KBM-7 (cell line): ENCODE measurements around the gene MTAP.
A peak's percentile ranks its signal among the peaks of the same experiment; 100 is the strongest.

Source experiments
- DNase-seq: peaks from one replicate; pipeline ENCODE4 v3.0.0-alpha.2; 2015
- in situ Hi-C: fragments of 300-500 bp; cut with MboI; formaldehyde crosslinking; loops from 2 replicates; pipeline ENCODE4 v1.14.3; 2020; ENCODE audit warnings: low sequenced_read_pairs, low pct_unique_long_range_greater_than_20kb, mixed read lengths

Gene MTAP

DNA sequence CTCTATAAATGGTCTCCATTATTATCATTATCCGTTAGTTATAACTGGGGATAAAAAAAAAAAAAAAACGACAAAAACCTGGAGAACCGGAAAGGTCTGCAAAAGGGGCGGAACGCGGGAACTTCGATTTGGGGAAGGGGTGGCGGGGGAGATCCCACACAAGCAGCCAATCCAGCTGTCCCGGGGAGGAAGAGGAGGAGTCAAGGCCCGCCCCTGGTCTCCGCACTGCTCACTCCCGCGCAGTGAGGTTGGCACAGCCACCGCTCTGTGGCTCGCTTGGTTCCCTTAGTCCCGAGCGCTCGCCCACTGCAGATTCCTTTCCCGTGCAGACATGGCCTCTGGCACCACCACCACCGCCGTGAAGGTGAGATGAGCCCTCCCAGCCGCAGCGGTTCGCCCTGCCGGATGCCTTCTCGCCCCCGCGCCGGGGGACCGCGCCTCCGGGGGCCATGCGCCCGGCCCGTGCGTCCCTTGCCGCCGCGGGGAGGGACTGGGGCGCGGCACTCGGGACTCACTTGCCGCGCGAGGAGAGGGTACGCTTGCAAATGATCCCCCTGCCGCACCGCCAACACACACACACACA is at the start of gene MTAP:
Gene MTAP, plus strand, starts transcription at position 219 of the 583 bp plus-strand sequence. Its CDS starts 113 bp downstream, at position 332.
- DNase-seq: peak; percentile 92
- in situ Hi-C loops: loop anchor here (25.0 kb wide), 2 partner anchors 210 to 660 kb away; partner anchors contain the start of gene CDKN2B

DNA sequence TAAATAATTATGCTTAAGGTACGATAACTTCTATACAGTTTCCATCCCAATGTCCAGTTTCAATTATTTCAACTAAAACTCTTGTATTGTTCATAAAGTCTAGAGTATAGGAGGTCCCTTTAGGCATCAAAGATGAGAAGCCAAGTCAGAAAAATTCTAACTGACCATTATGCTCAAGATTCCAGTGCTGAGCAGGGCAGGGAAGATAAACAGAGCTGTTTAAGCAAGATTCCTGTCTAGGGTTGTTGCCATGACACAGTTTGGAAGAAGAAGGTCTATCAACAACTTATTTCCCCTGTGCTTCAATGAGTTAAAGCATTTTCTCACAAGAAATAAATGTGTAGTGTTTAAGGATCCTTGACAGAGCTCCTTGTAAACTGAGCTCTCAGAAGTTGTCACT is 48.9 kb upstream of the MTAP start:
- in situ Hi-C loops: no loop called here
- no peak for DNase-seq

DNA sequence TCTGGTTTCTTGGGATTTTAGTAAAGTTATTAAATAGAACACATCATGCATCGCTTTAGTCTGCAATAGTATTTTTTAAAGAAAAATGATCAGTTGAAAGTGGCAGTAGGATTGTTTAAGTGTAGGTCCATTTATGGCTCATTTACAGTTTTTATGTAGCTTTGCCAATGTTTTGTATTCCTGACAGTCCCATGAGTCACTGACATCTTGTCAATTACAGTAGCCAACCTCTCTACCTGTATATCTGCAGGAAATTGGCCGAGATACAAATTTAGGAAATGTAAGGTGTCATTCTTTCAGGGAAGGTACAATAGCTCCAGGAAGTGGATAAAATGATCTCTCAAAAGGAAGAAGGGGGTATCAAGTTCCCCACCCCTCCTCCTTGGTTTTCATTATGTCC is 47.7 kb upstream of the MTAP start:
- no peak for DNase-seq
- in situ Hi-C loops: no loop called here

DNA sequence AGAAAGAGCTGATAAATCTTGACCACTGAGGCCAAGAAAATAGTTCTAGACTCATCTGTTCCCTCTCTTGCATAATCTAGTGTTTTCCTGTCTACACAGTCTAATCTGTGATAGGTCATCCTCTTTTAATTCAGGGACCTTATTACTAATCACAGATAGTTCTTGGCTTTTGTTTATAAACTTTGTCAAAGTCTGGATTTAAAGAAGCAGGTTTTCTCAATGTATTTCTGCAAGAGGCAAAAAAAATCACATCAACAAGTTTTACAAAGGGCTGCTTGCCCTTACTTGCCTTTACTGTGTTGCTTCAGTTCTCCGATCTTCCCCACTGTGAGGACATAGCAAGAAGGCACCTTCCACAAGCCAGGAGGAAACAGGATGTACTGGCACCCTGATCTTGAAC is 43.9 kb upstream of the MTAP start:
- no peak for DNase-seq
- in situ Hi-C loops: no loop called here

DNA sequence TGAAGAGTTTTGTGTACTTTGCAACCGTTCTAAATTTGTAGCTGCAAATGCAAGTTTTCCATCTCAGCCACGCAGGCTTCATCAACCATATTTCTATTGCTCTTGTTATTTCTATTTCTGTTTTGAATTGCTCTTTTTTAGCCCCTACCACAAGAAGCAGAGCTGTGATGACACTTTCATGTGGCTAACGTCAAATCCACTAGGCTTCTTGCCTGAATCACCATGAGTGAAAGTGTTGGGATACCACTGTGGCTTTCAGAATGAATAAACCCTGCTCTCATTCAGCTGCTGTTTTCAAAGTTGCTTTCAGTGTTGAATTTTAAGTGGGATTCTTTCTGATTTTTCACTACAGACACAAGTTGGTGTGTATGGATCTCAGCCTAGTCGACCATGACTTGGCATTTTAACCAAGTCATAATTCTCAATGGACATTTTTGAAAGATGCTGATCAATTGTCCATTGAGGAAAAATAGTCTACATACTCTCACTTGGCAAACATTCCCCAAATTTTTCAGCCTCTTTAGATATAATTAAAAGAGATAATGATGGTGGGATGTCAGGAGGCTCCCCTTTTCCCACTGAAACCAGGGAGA is 41.0 kb upstream of the MTAP start:
- DNase-seq: no peak
- in situ Hi-C loops: no loop called here

DNA sequence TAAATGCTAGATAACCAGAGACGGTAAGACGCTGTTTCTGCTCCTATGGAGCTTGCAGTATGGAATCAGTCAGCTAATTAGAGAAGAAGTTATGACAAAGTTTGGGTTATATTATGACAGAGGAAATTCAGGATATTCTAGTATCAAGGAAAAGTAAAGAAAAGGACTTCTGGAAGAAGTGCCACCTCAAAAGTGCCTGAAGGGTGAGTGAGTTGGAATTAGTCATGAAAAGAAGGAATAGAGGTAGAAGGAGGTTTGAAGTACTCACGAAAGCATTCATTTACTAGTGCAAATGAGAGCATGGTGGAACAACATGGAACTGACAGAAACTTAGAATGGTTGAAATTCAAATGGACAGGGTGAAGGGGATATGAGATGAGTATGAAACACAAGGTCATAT is 40.4 kb upstream of the MTAP start:
- in situ Hi-C loops: no loop called here
- DNase-seq: no peak

DNA sequence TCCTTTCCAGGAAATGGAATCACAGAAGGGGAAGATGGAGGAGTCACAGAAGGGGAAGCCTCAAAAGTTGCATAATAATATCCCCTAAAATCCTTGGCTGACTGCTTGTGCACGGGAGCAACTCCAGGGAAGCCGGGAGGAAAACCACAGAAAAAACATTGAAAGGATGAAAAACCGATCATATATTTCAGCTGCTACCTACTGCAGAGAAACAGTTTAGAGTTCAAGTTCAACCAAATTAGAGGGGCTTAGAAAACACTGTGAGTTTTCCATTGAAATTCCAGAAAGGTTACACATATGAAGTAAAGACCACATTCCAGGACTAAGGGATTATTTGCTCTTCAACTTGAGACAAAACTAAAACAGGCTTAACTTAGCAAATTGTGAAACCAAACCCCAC is 37.6 kb upstream of the MTAP start:
- in situ Hi-C loops: no loop called here
- DNase-seq: no peak

DNA sequence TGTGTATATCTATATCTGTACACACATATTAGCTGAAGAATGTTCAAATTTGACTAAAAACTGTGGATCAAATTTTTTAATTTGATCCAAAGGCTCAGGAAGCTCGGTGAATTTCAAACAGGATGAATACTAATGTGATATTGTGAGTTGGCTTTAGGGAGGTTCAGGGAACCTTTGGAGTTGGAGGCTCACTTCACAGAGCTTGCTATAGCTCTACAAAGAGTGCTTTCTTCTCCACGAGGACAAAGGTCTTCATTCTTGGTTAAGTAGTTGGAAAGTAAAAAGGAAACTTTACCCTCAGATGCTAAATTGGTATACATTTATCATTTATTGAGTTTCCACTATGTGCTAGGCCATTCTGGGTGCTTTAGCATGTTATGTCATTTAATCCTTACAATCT is 36.3 kb upstream of the MTAP start:
- DNase-seq: no peak
- in situ Hi-C loops: no loop called here

DNA sequence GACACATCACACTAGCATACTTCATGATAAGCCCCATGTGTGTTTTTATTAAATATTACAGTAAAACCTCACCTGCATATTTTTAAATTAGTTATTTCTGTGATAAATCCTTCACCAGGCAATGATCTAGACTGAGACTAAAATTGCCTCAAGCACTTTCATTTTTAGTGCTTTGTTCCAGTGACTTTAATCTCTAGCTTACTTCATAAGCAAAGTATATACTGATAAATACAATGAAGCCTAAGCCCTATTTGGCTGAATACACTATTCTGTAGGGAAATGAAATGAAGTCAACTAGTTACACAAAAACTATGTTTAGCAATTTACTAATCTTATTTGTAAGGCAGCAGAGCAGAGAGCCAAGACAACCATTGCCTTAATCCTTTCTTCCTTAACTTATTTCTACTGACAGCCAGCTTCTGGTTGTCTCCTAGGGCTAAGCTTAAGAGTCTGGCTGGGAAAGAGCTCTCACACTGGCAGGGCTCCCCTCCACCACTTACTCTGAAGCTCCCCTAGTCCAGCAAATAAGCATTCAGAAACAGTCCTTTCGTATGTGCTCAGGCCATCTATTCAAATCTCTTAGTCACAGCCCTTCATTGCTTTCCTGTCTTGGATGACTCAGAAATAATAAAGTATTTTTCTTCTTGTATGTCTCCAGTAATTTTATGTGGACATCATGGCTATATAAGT is 31.4 kb upstream of the MTAP start:
- in situ Hi-C loops: no loop called here
- DNase-seq: no peak

DNA sequence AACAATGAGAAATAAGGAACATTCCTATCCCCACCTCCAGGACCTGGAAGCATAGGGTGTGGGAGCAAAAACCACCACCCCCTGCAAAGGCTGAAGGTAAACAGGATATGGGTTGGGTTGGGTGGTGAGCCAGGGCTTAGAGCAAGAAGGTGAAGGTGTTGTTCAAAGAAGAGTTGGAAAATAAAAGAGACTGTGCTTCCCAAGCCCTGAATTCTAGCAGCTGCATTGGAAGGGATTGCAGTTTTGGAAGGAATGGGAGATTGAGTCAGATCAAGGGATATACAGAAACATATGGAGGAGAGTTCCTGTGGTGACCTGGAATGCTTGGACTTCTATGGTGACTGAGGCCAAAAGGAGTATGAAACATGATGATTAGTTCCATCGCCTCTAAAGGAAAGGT is 24.7 kb upstream of the MTAP start:
- in situ Hi-C loops: loop anchor here (25.0 kb wide), 1 partner anchor 465 kb away; the partner anchor contains the start of gene IFNA5
- DNase-seq: no peak

DNA sequence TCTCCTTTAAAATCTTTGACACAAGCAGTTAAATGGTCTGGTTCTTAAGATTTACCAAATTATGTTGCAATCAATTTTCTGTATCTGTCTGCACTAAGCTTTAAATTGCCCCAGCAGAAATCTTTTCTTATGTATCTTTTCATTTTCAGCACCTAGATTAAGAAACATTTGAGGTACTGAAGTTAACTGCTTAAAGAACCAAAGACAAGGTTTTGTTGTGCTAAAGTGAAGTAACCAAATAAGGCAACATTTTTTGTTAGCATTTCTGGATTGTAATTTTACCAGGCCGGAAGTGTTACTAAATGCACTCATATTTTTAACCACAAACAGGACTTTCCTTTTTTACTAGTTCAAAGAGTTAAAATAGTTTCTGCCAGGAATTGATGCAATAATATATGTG is 24.1 kb upstream of the MTAP start:
- DNase-seq: no peak
- in situ Hi-C loops: loop anchor here (25.0 kb wide), 1 partner anchor 466 kb away; the partner anchor contains the start of gene IFNA5

DNA sequence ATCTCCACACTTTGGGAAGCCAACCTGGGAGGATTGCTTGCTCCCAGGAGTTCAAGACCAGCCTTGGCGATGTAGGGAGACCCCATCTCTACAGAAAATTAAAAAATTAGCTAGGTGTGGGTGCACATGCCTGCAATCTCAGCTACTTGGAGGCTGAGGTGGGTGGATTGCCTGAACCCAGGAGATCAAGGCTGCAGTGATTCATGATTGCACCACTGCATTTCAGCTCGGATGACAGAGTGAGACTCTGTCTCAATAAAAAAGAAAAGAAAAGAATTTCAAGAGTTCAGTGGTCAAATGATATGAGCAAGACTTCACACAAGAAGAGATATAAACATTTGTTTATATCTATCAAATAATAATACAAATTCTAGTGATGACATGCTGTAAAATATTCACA is 23.0 kb upstream of the MTAP start:
- in situ Hi-C loops: loop anchor here (25.0 kb wide), 1 partner anchor 467 kb away; the partner anchor contains the start of gene IFNA5
- DNase-seq: no peak

DNA sequence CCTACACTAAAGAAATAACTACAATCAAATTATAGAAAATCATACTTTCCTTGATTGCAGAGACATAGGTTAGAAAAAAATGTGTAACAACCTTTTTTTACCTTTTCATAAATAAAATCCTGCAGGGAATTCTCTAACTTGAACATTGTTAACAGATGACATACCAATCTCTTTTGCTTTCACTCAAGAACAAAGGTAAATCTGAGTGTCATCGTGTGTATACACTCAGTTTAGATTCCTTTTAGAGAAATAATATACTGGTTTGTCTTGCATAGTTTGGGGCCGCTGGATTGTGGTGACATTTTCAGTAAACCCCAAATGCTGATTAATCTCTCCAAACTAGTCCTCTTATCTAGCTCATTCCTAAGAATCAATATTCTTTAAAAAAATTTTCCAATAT is 20.8 kb upstream of the MTAP start:
- in situ Hi-C loops: loop anchor here (25.0 kb wide), 1 partner anchor 469 kb away; the partner anchor contains the start of gene IFNA5

DNA sequence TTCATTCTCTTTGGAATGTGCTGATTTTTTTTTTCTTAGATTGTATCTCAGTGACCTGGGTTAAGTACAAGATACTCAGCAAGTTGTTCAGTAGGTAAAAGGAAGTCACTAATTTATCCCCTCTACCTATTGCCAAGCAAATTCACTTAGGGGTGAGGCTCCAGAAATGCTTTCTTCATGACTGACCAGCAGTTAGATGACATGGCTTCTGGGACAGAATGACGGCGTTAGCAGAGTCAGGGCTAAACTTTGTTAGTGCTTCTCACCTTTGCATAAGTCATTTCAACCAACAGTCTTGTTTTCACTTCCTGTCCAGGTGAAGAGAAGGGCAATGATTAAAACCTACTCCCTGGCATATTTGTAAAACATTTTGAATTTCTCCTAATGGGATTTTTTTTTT is 20.2 kb upstream of the MTAP start:
- DNase-seq: no peak

More for the DNA sequence above, 20.8 kb upstream of the MTAP start:
- DNase-seq: no peak

DNA sequence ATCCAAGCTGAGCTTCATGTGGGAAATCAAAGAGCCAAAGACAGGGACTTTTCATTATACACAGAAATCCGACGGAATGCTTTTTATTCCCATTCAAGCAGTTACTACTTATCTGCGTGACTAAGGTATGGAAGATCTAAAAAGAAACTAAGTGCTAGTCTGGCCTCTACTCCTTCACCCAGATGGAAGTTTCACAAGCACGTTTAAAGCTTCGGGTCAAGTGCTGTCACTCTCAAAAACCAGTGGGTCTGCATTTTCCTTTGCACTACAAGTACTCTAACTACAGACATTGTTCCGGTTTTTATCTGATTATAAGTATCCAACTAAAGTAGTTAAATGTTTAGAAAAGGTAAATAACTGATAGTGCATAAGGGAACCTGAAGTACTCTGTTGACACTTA is 13.7 kb upstream of the MTAP start:
- in situ Hi-C loops: loop anchor here (25.0 kb wide), 1 partner anchor 476 kb away; the partner anchor contains the start of gene IFNA5
- DNase-seq: no peak

More for the DNA sequence above, 20.2 kb upstream of the MTAP start:
- in situ Hi-C loops: loop anchor here (25.0 kb wide), 1 partner anchor 470 kb away; the partner anchor contains the start of gene IFNA5

DNA sequence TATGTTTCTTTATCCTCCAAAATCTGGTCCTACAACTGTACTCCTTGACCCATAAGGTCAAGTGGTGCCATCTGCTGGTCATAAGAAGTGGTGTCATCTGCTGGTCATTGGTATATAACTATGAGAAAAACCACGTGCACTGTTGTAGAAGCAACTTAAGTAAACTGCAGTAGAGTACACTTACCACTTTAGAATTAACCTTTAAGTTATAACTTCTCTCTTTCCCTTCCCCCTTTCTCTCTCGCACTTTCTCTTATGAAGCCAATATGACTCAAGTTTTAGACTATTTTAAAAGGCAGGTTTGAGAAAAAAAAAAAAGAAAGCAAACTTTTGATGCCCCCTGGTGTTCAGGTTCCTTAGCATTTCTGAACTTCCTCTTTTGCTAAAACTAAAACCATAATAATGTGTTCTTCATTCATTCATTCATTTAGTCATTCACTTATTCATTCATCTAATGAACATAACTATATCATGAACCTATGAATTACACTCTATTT is 12.8 kb upstream of the MTAP start:
- DNase-seq: peak; percentile 93
- in situ Hi-C loops: loop anchor here (25.0 kb wide), 1 partner anchor 477 kb away; the partner anchor contains the start of gene IFNA5

DNA sequence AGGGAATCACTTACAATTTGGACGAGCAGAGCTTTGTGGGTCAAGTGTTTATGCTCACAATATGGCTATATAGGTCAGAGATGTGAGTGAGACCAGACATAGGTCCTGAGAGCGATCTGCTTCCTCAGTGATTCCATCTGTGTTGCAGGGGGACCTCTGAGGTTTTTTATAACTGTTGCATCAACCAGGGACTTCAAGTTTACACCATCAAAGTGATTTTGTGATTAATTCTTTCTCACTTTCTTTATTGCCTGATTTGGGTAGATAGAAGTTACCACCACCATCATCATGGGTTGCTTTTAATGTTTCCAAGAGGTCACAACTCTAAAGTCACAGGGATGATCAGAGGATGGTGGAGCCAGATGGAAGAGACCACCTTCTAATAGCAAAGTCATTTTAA is 7.0 kb upstream of the MTAP start:
- in situ Hi-C loops: loop anchor here (25.0 kb wide), 1 partner anchor 483 kb away; the partner anchor contains the start of gene IFNA5
- DNase-seq: no peak

DNA sequence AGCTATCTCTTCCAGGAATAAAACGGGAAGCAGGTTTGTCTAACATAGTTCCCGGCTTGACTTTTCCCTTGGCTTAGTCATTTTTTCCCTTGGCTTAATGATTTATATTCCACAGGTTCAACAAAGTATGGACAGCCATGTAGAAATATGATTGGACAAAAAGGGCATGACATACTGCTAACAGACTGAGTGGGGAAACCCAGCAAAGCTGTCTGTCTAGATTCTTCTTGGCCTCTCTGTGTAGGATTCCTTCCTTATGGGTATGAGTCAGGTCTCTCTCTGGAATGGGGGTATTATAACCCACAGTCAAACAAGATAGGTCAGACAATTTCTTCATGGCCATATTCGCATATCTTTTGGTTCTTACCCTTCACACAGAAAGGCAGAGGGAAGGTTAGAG is 5.7 kb upstream of the MTAP start:
- DNase-seq: no peak
- in situ Hi-C loops: loop anchor here (25.0 kb wide), 1 partner anchor 484 kb away; the partner anchor contains the start of gene IFNA5

DNA sequence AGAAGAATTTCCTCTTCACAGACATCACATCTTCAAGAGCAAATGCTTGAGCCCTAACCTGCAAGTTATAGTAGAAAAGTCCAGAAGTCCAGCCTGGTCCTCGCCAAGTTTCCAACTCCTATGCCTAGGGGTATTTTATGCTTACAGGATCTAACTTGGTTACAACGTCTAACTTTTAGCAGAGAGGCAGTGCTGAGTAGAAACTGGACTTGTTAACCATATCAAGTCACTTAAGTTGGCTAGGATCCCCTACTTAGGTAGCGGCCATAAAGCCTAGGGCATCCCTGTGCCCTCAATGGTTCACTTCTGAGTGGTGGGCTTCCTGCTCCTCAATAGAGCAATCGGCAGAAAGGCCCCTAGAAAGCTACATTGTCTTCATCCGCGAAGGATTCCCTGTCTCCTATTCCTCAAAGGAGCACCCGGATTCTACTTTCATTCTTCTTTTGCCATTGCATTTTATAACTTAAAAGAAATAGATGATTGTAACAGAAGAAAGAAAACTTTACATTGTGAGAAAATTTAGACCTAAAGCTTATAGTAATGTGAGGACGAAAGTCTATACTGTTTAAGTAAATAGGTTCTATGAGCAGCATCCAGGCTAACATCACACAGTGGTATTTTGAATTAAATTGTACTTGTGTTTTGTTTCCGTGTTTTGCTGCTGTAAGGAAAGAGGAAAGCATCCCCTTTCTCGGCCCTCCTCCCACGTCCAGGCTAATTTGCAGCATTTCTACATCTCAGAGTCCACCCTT is 1.3 kb upstream of the MTAP start:
- in situ Hi-C loops: loop anchor here (25.0 kb wide), 2 partner anchors 211 to 661 kb away; partner anchors contain the start of gene CDKN2B

More for the DNA sequence above, 1.3 kb upstream of the MTAP start:
- no peak for DNase-seq
